ENCODE results near the gene NSD1.

NSD1 gene

GRCh38 chr5:177270653-177271052 lies 137.1 kb downstream of the NSD1 start:
- TF ChIP-seq CTCF (IDR thresholded peaks at IDR 0.05; ENCODE audit: low read depth, low read length, poor library complexity, severe bottlenecking) (no peak), EZH2phosphoT487 (IDR thresholded peaks at IDR 0.05; ENCODE audit: borderline replicate concordance, low read length) (no peak)
- Histone ChIP-seq H3F3A (ENCODE audit: control insufficient read depth, insufficient read depth) (0 out of 2 replicates have a peak, but pooled peaks cover 4% of the 10 kb centered on the region), H3K27me3 (ENCODE audit: control insufficient read depth, low read length) (no peaks in the 10 kb centered on the region), H3K9me2 (replicated peaks; ENCODE audit: control insufficient read depth, low read length) (no peaks in the 10 kb centered on the region), H3K4me3 (ENCODE audit: low read length) (no peak overlapping the region), H3K4me2 (ENCODE audit: low read length) (no peak overlapping the region), H3K4me1 (ENCODE audit: control insufficient read depth, low read length) (peaks cover under 1% of the 10 kb centered on the region; the same call in 1 of the 2 replicates), H3K79me2 (ENCODE audit: control insufficient read depth, low read length) (no peaks in the 10 kb centered on the region), H4K20me1 (ENCODE audit: control insufficient read depth, insufficient read depth, low read depth, low read length) (no peaks in the 10 kb centered on the region; the same call in 1 of the 2 replicates), H3K36me3 (ENCODE audit: control insufficient read depth, low read length) (peaks cover 77% of the 10 kb centered on the region), H3K9me3 (ENCODE audit: control insufficient read depth, insufficient read depth, low read length) (no peaks in the 10 kb centered on the region), H3K27ac (ENCODE audit: low read depth, low read length) (no peak overlapping the region)

- peaks cover 3% of the 10 kb centered on the region; the same call in 1 of the 2 replicates for H3K4me1 ChIP-seq (ENCODE audit: control insufficient read depth, low read length)
- no peaks in the 10 kb centered on the region; the same call in 1 of the 2 replicates for H4K20me1 ChIP-seq (ENCODE audit: control insufficient read depth, insufficient read depth, low read depth, low read length)
- TF ChIP-seq CTCF (IDR thresholded peaks at IDR 0.05; ENCODE audit: low read depth, low read length, poor library complexity, severe bottlenecking) = no peak
- H3K79me2 ChIP-seq (ENCODE audit: control insufficient read depth, low read length) = no peaks in the 10 kb centered on the region
- H3K4me3 ChIP-seq (ENCODE audit: low read length) = no peak overlapping the region
- H3K36me3 ChIP-seq (ENCODE audit: control insufficient read depth, low read length) = peaks cover 77% of the 10 kb centered on the region
- no peak overlapping the region for H3K27ac ChIP-seq (ENCODE audit: low read depth, low read length)
- no peaks in the 10 kb centered on the region for H3K9me3 ChIP-seq (ENCODE audit: control insufficient read depth, insufficient read depth, low read length)
- H3K4me2 ChIP-seq (ENCODE audit: low read length) = no peak overlapping the region
- no peaks in the 10 kb centered on the region for H3K27me3 ChIP-seq (ENCODE audit: control insufficient read depth, low read length)
- H3K9me2 ChIP-seq (replicated peaks; ENCODE audit: control insufficient read depth, low read length) = no peaks in the 10 kb centered on the region
- peaks cover 9% of the 10 kb centered on the region; the same call in 1 of the 2 replicates for H3F3A ChIP-seq (ENCODE audit: control insufficient read depth, insufficient read depth)
Measured at GRCh38 chr5:177271113-177271512, 137.5 kb downstream of the NSD1 start.

- TF ChIP-seq EZH2phosphoT487 (IDR thresholded peaks at IDR 0.05; ENCODE audit: borderline replicate concordance, low read length) = no peak
- TF ChIP-seq CTCF (IDR thresholded peaks at IDR 0.05; ENCODE audit: low read depth, low read length, poor library complexity, severe bottlenecking) = no peak
- Histone ChIP-seq H3K27ac (ENCODE audit: low read depth, low read length) (no peak overlapping the region), H4K20me1 (ENCODE audit: control insufficient read depth, insufficient read depth, low read depth, low read length) (no peaks in the 10 kb centered on the region; the same call in 1 of the 2 replicates), H3K9me3 (ENCODE audit: control insufficient read depth, insufficient read depth, low read length) (0 out of 2 replicates have a peak, but pooled peaks cover 4% of the 10 kb centered on the region), H3K4me1 (ENCODE audit: control insufficient read depth, low read length) (peaks cover 46% of the 10 kb centered on the region), H3K9me2 (replicated peaks; ENCODE audit: control insufficient read depth, low read length) (no peaks in the 10 kb centered on the region), H3K27me3 (ENCODE audit: control insufficient read depth, low read length) (no peaks in the 10 kb centered on the region), H3K79me2 (ENCODE audit: control insufficient read depth, low read length) (0 out of 2 replicates have a peak, but pooled peaks cover 4% of the 10 kb centered on the region), H3K4me2 (ENCODE audit: low read length) (no peak overlapping the region), H3K4me3 (ENCODE audit: low read length) (no peak overlapping the region), H3K36me3 (ENCODE audit: control insufficient read depth, low read length) (peaks cover 81% of the 10 kb centered on the region), H3F3A (ENCODE audit: control insufficient read depth, insufficient read depth) (peaks cover 25% of the 10 kb centered on the region)
Measured at GRCh38 chr5:177275883-177276282, 142.3 kb downstream of the NSD1 start.

Measured in DOHH2 (cell line).